ENCODE results near the gene TNNT2. TPM values are rescaled to one million over a fixed set of nuclear protein-coding genes. Genes with fewer than 3 reads are reported as not detected.
A peak's percentile ranks its signal among the peaks of the same experiment; 100 is the strongest.

TNNT2 gene
- total and polyA plus RNA-seq, 2 of the 8 experiments (the other 6 are each of a cell fraction or from before 2014, with no cell fraction given): 3.1 to 21.0 TPM

DNA sequence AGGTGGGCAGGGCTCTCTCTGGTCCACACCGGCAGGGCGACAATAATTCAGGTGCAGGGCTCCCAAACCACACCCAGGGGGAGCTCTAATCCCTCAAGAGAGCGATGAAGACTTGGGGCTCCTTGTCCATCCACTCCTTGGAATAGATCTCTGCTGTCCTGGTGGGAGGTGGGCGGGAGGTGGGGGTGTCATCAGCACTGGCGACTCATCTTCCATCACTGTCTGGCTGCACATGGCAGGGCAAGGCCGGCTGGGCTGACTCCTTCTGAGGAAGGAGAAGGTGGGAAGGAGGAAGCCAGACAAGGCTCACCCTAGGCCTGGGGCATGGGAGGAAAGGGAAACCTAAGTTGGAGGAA, 29.3 kb downstream of the TNNT2 start:
- H3K14ac ChIP-seq (ENCODE audit: insufficient read length): no peak overlapping the region
- H3K4me2 ChIP-seq (ENCODE audit: insufficient read depth in 1 of 2, low read depth in 2 of 2, low read length in 2 of 2): peak overlapping the region; percentile 22 to 50
- H3K9ac ChIP-seq (replicated peaks in 1 of 4; ENCODE audit: extremely low read depth in 1 of 4, low read depth in 3 of 4, low read length in 3 of 4): no peak overlapping the region
- no peaks in the 10 kb centered on the region for H3K79me2 ChIP-seq (ENCODE audit: control insufficient read depth in 1 of 2, insufficient read depth in 2 of 2, low read length in 2 of 2)
- H3K23me2 ChIP-seq (ENCODE audit: low read depth, low read length): no peaks in the 10 kb centered on the region
- peak; percentile 77 to 82 for TF ChIP-seq RAD21 (IDR thresholded peaks at IDR 0.05 in 1 of 2, conservative IDR thresholded peaks at IDR 0.05 in 1 of 2; ENCODE audit: low read depth in 2 of 2, low read length in 2 of 2)
- TF ChIP-seq TCF12 (IDR thresholded peaks at IDR 0.05; ENCODE audit: low read depth, low read length): 0 out of 2 replicates have a peak, but pooled peaks have one; percentile 1
- no peak for TF ChIP-seq TEAD4 (IDR thresholded peaks at IDR 0.05; ENCODE audit: low read depth, low read length)
- TF ChIP-seq, protein P1, sequence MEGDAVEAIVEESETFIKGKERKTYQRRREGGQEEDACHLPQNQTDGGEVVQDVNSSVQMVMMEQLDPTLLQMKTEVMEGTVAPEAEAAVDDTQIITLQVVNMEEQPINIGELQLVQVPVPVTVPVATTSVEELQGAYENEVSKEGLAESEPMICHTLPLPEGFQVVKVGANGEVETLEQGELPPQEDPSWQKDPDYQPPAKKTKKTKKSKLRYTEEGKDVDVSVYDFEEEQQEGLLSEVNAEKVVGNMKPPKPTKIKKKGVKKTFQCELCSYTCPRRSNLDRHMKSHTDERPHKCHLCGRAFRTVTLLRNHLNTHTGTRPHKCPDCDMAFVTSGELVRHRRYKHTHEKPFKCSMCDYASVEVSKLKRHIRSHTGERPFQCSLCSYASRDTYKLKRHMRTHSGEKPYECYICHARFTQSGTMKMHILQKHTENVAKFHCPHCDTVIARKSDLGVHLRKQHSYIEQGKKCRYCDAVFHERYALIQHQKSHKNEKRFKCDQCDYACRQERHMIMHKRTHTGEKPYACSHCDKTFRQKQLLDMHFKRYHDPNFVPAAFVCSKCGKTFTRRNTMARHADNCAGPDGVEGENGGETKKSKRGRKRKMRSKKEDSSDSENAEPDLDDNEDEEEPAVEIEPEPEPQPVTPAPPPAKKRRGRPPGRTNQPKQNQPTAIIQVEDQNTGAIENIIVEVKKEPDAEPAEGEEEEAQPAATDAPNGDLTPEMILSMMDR (IDR thresholded peaks at IDR 0.05; ENCODE audit: control extremely low read depth in 1 of 3, insufficient read depth in 1 of 3, low read depth in 1 of 3, low read length in 3 of 3): peak; percentile 82 to 86 (median 85)
- TF ChIP-seq KDM4A (IDR thresholded peaks at IDR 0.05; ENCODE audit: low read depth, low read length, severe bottlenecking): no peak
- no peak overlapping the region for H4K5ac ChIP-seq (ENCODE audit: insufficient read length, low read depth, low read length)
- H2BK12ac ChIP-seq (ENCODE audit: low read depth, low read length): no peak overlapping the region; the same call in 1 of the 2 replicates
- H3K4me3 ChIP-seq (ENCODE audit: extremely low read depth in 1 of 4, insufficient read depth in 2 of 4, low read depth in 3 of 4, low read length in 4 of 4): peak overlapping the region in 1 of 4 experiments; percentile 37; a peak in 2 of 8 replicates
- peak overlapping the region; percentile 83 for H2AFZ ChIP-seq (ENCODE audit: low read length)
- peak overlapping the region; percentile 50; the same call in 1 of the 2 replicates for H2BK5ac ChIP-seq (ENCODE audit: low read depth, low read length)
- no peak overlapping the region for H4K91ac ChIP-seq (replicated peaks; ENCODE audit: insufficient read length, low read length)
- no peak overlapping the region for H2AK5ac ChIP-seq (ENCODE audit: low read depth, low read length)
- H3K36me3 ChIP-seq (ENCODE audit: control insufficient read depth in 2 of 4, insufficient read depth in 4 of 4, low read length in 3 of 4): no peaks in the 10 kb centered on the region
- H3K27ac ChIP-seq (ENCODE audit: low read depth, low read length): no peak overlapping the region
- WGBS, 2 experiments (ENCODE audit: extremely low coverage in 1 of 2, insufficient coverage in 1 of 2, insufficient read length in 1 of 2, insufficient replicate concordance in 2 of 2, low coverage in 1 of 2, low lambda C conversion rate in 2 of 2, missing lambda C conversion rate in 1 of 2): 15% methylated on average over 4 of the region's 6 CpGs; no CpG with 5 or more reads in 1 of the 2 experiments
- no peak overlapping the region for H3K4ac ChIP-seq (replicated peaks; ENCODE audit: insufficient read length, low read depth, low read length)
- peak overlapping the region; percentile 90; the same call in 1 of the 2 replicates for H2BK15ac ChIP-seq (ENCODE audit: low read length)
- ChIA-PET CTCF (ENCODE audit: partially characterized antibody) (interaction anchor here (0.6 to 8.6 kb wide), 39 partner anchors 11 to 323 kb away, joined by 3 to 271 read pairs (median 9); partner anchors contain the start of genes PKP1 and TNNT2), POLR2A (ENCODE audit: partially characterized antibody) (interaction anchor here (0.8 to 4.3 kb wide), 8 partner anchors 10 to 94 kb away, joined by 3 to 24 read pairs (median 4); no protein-coding TSS in a partner anchor)
- H3K56ac ChIP-seq (replicated peaks; ENCODE audit: insufficient read length, low read depth, low read length): no peak overlapping the region
- DNase-seq (ENCODE audit: low read depth in 1 of 2, low spot score in 2 of 2) (peak; percentile 34 to 86), FAIRE-seq (peak; percentile 28)
- H2BK120ac ChIP-seq (replicated peaks; ENCODE audit: low read depth, low read length): no peak overlapping the region
- peaks cover 8 to 25% (median 12%) of the 10 kb centered on the region in 4 experiments for H3K4me1 ChIP-seq (replicated peaks in 1 of 4; ENCODE audit: control insufficient read depth in 3 of 4, insufficient read depth in 4 of 4, low read length in 3 of 4)
- no peak overlapping the region for H4K8ac ChIP-seq (ENCODE audit: extremely low read depth, insufficient read depth, low read length)
- H3K27me3 ChIP-seq (replicated peaks in 1 of 4; ENCODE audit: control insufficient read depth in 3 of 4, extremely low read depth in 1 of 4, insufficient read depth in 3 of 4, low read length in 3 of 4): 0 out of 7 replicates have a peak, but pooled peaks cover 0 to 3% (median 0%) of the 10 kb centered on the region in 4 experiments
- H3K9me3 ChIP-seq (ENCODE audit: insufficient read depth in 2 of 2, low read depth in 1 of 2, low read length in 1 of 2): no peaks in the 10 kb centered on the region
- no peaks in the 10 kb centered on the region for H4K20me1 ChIP-seq (replicated peaks in 1 of 2; ENCODE audit: control insufficient read depth in 1 of 2, insufficient read depth in 2 of 2, low read length in 2 of 2)
- no peak overlapping the region for H3K23ac ChIP-seq (ENCODE audit: insufficient read length)
- H2BK20ac ChIP-seq (ENCODE audit: low read length): peak overlapping the region; percentile 91; the same call in 1 of the 2 replicates
- H3K79me1 ChIP-seq (ENCODE audit: low read depth, low read length): no peaks in the 10 kb centered on the region
- H3K18ac ChIP-seq (ENCODE audit: extremely low read depth, low read length): peak overlapping the region; percentile 89; the same call in 1 of the 2 replicates

All from H1 (cell line).